ENCODE results near the gene MCUR1. TPM values are rescaled to one million over a fixed set of nuclear protein-coding genes. Genes with fewer than 3 reads are reported as not detected.
A peak's percentile ranks its signal among the peaks of the same experiment; 100 is the strongest.

MCUR1 gene
- total and polyA plus RNA-seq, 10 of the 15 experiments (the other 5 are each of a cell fraction or from before 2014, with no cell fraction given) = 4.4 to 43.9 (median 18.3) TPM

DNA sequence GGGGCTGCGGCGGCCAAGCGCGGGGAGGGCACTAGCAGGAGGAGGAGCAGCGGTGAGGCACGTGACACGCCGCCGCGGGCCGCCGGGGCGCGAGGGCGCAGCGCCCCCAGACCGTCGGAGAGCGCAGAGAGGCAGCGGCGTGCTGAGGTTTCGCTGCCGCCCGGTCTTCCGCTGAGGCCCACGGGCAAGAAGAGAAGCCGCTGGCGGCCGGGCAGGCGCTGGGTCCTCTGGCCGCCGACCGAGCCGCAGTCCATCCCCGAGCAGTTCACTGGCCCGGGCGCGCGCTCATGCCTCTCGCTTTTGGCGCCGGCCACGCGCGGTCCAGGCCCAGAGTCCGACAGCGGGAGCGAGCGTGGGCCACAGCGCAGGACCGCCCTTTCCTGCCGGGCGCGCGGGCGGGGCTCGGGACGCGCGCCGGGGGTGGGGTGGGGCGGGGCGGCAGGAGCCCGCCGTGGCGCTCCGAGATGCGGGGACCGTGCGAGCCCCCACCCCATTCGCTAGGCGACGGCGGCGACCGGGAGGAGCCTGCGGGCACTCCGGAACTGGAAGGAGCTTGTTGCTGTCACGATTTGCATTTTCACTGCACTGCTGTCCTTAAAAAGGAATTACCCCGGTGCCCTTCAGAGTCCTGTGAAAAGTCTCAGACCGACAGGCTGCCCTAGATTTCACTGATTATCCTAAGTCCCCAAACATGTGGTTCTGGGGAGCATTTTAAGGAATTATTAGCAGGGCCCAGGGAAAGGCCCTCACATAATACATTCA, at the start of gene MCUR1 (continued):
- TF ChIP-seq NR2C1 (IDR thresholded peaks at IDR 0.05) (0 out of 2 replicates have a peak, but pooled peaks have one; percentile 6), SIN3A (IDR thresholded peaks at IDR 0.05; ENCODE audit: low read depth, low read length) (no peak)

GRCh38 chr6:13863699-13864155, 49.4 kb upstream of the MCUR1 start:
- Histone ChIP-seq H4K20me1 (ENCODE audit: control insufficient read depth, insufficient read depth) (no peaks in the 10 kb centered on the region), H3K36me3 (ENCODE audit: control insufficient read depth in 2 of 2, insufficient read depth in 2 of 2, low read length in 1 of 2) (no peaks in the 10 kb centered on the region), H3K4me1 (ENCODE audit: control insufficient read depth, insufficient read depth, low read length) (no peaks in the 10 kb centered on the region), H3K9me3 (replicated peaks; ENCODE audit: control insufficient read depth, insufficient read depth, low read length) (peaks cover 2% of the 10 kb centered on the region; the same call in 1 of the 3 replicates), H3K4me3 (no peak overlapping the region), H3K9ac (ENCODE audit: control insufficient read depth, insufficient read depth, low read length) (no peak overlapping the region), H3K27ac (ENCODE audit: control insufficient read depth, insufficient read depth) (no peak overlapping the region), H3K4me2 (ENCODE audit: control insufficient read depth, insufficient read depth) (no peak overlapping the region), H3K79me2 (ENCODE audit: control insufficient read depth, insufficient read depth, low read length) (no peaks in the 10 kb centered on the region), H3K27me3 (replicated peaks in 1 of 2; ENCODE audit: control insufficient read depth in 2 of 2, insufficient read depth in 2 of 2, low read length in 1 of 2) (peaks cover 0 to 1% of the 10 kb centered on the region in 2 experiments; a peak in 1 of 4 replicates), H2AFZ (ENCODE audit: control insufficient read depth, low read depth, low read length) (no peak overlapping the region)
- WGBS (ENCODE audit: insufficient coverage, insufficient replicate concordance, low lambda C conversion rate, missing lambda C conversion rate) = 3% methylated on average over 2 of the region's 2 CpGs
- TF ChIP-seq NRF1 (conservative IDR thresholded peaks at IDR 0.05; ENCODE audit: low read depth, low read length) = no peak
- no peak for TF ChIP-seq HDAC2 (IDR thresholded peaks at IDR 0.05)
- TF ChIP-seq ATF3 (IDR thresholded peaks at IDR 0.05; ENCODE audit: borderline replicate concordance, extremely low read depth, low read depth, low read length) = no peak
- TF ChIP-seq ZBED1 (IDR thresholded peaks at IDR 0.05; ENCODE audit: borderline replicate concordance) = no peak
- TF ChIP-seq NKRF (conservative IDR thresholded peaks at IDR 0.05) = no peak
- TF ChIP-seq TCF7 (IDR thresholded peaks at IDR 0.05; ENCODE audit: borderline replicate concordance) = no peak
- TF ChIP-seq SP1 (IDR thresholded peaks at IDR 0.05; ENCODE audit: low read depth, low read length) = no peak
- no peak for TF ChIP-seq SMAD5 (IDR thresholded peaks at IDR 0.05; ENCODE audit: low read depth)
- TF ChIP-seq RAD21 (IDR thresholded peaks at IDR 0.05; ENCODE audit: insufficient read depth, low read depth, low read length) = no peak
- no peak for TF ChIP-seq EGR1 (IDR thresholded peaks at IDR 0.05; ENCODE audit: borderline replicate concordance in 1 of 2, low read depth in 2 of 2, low read length in 2 of 2)
- TF ChIP-seq ZBTB11 (CRISPR knock-in tag; IDR thresholded peaks at IDR 0.05) = no peak
- no peak for TF ChIP-seq FOXK2 (IDR thresholded peaks at IDR 0.05)
- TF ChIP-seq JUNB (IDR thresholded peaks at IDR 0.05) = no peak
- no peak for TF ChIP-seq RCOR1 (conservative IDR thresholded peaks at IDR 0.05; ENCODE audit: low read depth, low read length)
- TF ChIP-seq SREBF2 (IDR thresholded peaks at IDR 0.05; ENCODE audit: low read length) = no peak
- TF ChIP-seq ETV6 (conservative IDR thresholded peaks at IDR 0.05 in 1 of 2, IDR thresholded peaks at IDR 0.05 in 1 of 2; ENCODE audit: borderline replicate concordance in 1 of 2, low read depth in 1 of 2) = no peak
- no TSS peak for BruUV-seq (replicated peaks)
- CTCF ChIA-PET = interaction anchor here (0.8 to 0.9 kb wide), 2 partner anchors 84 to 203 kb away, joined by 3 read pairs; no protein-coding TSS in a partner anchor
- intact Hi-C loops (cut with micrococcal nuclease; ENCODE audit: unreplicated experiment) = no loop called here
- POLR2A ChIA-PET = no interaction called here
- in situ Hi-C loops (cut with MboI) = no loop called here
- ATAC-seq (no peak), DNase-seq (ENCODE audit: low read depth, low spot score) (no peak), FAIRE-seq (no peak)
- SMC1A ChIA-PET (ENCODE audit: uncharacterized antibody, unreplicated experiment) = no interaction called here
- RAD21 ChIA-PET (ENCODE audit: unreplicated experiment) = no interaction called here

All from GM12878 (cell line).